ENCODE results near the gene RBM20.
A peak's percentile ranks its signal among the peaks of the same experiment; 100 is the strongest.

RBM20 gene

DNA sequence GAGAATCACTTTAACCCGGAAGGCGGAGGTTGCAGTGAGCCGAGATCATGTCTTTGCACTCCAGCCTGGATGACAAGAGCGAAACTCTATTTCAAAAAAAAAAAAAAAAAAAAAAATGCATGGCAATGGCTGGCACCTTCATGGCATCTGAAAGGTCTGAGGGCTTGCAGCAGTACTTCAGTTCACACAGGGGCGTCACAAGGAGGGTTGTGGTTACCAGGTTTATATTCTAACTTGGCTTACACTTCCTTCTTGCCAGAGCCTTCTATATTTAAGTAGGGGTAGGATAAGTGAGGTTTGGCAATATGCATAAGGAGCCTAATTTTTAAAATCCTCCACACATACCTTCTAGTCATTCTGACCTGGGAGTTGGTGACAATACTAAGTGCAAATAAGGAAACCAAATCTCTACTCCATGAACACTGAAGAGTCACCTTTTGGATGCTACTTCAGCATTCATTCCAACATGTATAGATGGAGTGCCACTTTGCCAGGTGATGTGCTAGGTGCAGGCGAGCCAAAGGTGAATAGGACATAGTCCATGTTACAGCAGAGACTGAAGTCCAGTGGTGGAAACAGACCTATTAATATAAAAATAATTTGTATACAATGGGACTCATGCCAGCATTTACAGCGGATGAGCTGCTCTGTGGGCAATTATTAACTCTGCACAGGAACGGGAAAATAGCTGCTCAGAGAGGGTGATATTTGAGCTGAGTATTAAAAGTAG is 169.8 kb downstream of the RBM20 start:
- Histone ChIP-seq H3K27ac (replicated peaks) (no peak overlapping the region), H3K27me3 (ENCODE audit: insufficient read depth, poor library complexity, severe bottlenecking) (no peaks in the 10 kb centered on the region), H3K4me3 (replicated peaks; ENCODE audit: insufficient read depth, low read length) (no peak overlapping the region)
- no peak for DNase-seq (ENCODE audit: low read depth in 1 of 2, low spot score in 1 of 2)
- TF ChIP-seq, protein P1, sequence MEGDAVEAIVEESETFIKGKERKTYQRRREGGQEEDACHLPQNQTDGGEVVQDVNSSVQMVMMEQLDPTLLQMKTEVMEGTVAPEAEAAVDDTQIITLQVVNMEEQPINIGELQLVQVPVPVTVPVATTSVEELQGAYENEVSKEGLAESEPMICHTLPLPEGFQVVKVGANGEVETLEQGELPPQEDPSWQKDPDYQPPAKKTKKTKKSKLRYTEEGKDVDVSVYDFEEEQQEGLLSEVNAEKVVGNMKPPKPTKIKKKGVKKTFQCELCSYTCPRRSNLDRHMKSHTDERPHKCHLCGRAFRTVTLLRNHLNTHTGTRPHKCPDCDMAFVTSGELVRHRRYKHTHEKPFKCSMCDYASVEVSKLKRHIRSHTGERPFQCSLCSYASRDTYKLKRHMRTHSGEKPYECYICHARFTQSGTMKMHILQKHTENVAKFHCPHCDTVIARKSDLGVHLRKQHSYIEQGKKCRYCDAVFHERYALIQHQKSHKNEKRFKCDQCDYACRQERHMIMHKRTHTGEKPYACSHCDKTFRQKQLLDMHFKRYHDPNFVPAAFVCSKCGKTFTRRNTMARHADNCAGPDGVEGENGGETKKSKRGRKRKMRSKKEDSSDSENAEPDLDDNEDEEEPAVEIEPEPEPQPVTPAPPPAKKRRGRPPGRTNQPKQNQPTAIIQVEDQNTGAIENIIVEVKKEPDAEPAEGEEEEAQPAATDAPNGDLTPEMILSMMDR (IDR thresholded peaks at IDR 0.05; ENCODE audit: insufficient read depth, low read length): no peak
- TF ChIP-seq GABPA (IDR thresholded peaks at IDR 0.05; ENCODE audit: low read depth): no peak
- TF ChIP-seq SPI1 (IDR thresholded peaks at IDR 0.05; ENCODE audit: borderline replicate concordance, low read depth): no peak
- TF ChIP-seq, protein P2, sequence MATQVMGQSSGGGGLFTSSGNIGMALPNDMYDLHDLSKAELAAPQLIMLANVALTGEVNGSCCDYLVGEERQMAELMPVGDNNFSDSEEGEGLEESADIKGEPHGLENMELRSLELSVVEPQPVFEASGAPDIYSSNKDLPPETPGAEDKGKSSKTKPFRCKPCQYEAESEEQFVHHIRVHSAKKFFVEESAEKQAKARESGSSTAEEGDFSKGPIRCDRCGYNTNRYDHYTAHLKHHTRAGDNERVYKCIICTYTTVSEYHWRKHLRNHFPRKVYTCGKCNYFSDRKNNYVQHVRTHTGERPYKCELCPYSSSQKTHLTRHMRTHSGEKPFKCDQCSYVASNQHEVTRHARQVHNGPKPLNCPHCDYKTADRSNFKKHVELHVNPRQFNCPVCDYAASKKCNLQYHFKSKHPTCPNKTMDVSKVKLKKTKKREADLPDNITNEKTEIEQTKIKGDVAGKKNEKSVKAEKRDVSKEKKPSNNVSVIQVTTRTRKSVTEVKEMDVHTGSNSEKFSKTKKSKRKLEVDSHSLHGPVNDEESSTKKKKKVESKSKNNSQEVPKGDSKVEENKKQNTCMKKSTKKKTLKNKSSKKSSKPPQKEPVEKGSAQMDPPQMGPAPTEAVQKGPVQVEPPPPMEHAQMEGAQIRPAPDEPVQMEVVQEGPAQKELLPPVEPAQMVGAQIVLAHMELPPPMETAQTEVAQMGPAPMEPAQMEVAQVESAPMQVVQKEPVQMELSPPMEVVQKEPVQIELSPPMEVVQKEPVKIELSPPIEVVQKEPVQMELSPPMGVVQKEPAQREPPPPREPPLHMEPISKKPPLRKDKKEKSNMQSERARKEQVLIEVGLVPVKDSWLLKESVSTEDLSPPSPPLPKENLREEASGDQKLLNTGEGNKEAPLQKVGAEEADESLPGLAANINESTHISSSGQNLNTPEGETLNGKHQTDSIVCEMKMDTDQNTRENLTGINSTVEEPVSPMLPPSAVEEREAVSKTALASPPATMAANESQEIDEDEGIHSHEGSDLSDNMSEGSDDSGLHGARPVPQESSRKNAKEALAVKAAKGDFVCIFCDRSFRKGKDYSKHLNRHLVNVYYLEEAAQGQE (IDR thresholded peaks at IDR 0.05; ENCODE audit: insufficient replicate concordance, low read depth): no peak
- no peak for TF ChIP-seq POLR2AphosphoS5 (IDR thresholded peaks at IDR 0.05; ENCODE audit: low read depth)

DNA sequence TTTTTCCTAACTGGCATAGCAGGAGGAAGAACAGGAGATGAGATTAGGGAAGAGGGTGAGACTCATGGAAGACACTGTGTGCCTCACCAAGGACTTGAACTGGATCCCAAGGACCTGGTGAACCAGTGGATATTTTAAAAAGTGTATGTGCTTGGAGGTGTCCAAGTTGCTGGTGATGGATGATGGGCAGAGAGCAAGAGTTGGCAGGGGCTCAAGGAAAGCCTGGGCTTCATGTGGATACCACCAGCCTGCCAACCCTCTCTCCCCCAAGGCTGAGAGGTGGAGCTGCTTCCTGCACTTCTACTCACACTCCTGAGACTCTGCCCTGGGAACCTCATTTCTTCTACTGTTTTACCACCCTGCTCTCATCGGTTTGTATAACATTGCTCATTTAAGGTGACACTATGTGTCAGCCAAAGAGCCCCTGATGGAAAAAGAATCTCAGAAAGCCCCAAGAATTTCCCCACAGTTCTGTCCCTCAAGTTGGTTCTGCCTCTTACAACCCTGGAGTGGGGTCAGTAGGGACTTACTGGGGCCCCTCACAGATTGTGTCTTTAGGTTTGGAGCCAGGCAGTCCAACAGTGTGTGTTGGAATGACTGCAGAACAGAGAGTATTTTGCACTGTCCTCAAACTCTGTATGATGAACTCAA is 171.3 kb downstream of the RBM20 start:
- no peak overlapping the region for H3K4me3 ChIP-seq (replicated peaks; ENCODE audit: insufficient read depth, low read length)
- H3K27ac ChIP-seq (replicated peaks): no peak overlapping the region
- H3K27me3 ChIP-seq (ENCODE audit: insufficient read depth, poor library complexity, severe bottlenecking): no peaks in the 10 kb centered on the region
- no peak for DNase-seq (ENCODE audit: low read depth in 1 of 2, low spot score in 1 of 2)
- TF ChIP-seq, protein P1 (IDR thresholded peaks at IDR 0.05; ENCODE audit: insufficient read depth, low read length): no peak
- TF ChIP-seq POLR2AphosphoS5 (IDR thresholded peaks at IDR 0.05; ENCODE audit: low read depth): no peak
- TF ChIP-seq SPI1 (IDR thresholded peaks at IDR 0.05; ENCODE audit: borderline replicate concordance, low read depth): no peak
- TF ChIP-seq, protein P2 (IDR thresholded peaks at IDR 0.05; ENCODE audit: insufficient replicate concordance, low read depth): no peak

DNA sequence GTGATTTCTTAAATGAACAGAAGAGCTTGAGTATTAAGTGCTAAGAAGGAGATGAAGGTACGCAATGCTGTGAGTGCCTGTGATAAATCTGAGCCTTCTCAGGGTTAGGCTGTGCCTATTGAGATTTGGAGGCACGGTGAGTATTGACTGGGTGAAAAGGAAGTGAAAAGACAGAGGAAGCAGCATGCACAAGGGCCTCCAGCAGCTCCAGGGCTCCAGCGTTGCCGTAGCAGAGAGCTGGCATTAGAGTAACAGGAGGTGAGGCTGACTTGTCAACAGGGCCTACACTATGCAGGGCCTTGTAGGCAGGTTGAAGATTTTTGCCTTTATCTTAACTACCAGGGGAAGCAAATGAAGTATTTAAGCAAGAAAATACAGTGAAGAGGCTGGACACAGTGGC is 173.5 kb downstream of the RBM20 start:
- peak in 1 of 2 experiments; percentile 15 for DNase-seq (ENCODE audit: low read depth in 1 of 2, low spot score in 1 of 2)
- TF ChIP-seq SPI1 (IDR thresholded peaks at IDR 0.05; ENCODE audit: borderline replicate concordance, low read depth) (no peak), POLR2AphosphoS5 (IDR thresholded peaks at IDR 0.05; ENCODE audit: low read depth) (no peak), GABPA (IDR thresholded peaks at IDR 0.05; ENCODE audit: low read depth) (no peak)
- TF ChIP-seq, protein P2 (IDR thresholded peaks at IDR 0.05; ENCODE audit: insufficient replicate concordance, low read depth): no peak
- TF ChIP-seq, protein P1 (IDR thresholded peaks at IDR 0.05; ENCODE audit: insufficient read depth, low read length): no peak
- no peaks in the 10 kb centered on the region for H3K27me3 ChIP-seq (ENCODE audit: insufficient read depth, poor library complexity, severe bottlenecking)
- no peak overlapping the region for H3K27ac ChIP-seq (replicated peaks)
- no peak overlapping the region for H3K4me3 ChIP-seq (replicated peaks; ENCODE audit: insufficient read depth, low read length)
